ENCODE measurements around the gene NUP210L. TPM values are rescaled to one million over a fixed set of nuclear protein-coding genes. Genes with fewer than 3 reads are reported as not detected.

Gene NUP210L
- total and polyA plus RNA-seq, 2 of the 13 experiments (the other 11 are each of a cell fraction or from before 2014, with no cell fraction given), result not detected

- TF ChIP-seq FOXO4 (CRISPR knock-in tag; conservative IDR thresholded peaks at IDR 0.05), result 0 out of 2 replicates have a peak, but pooled peaks have one; percentile 56
- peak; percentile 32; the same call in 1 of the 2 replicates for TF ChIP-seq GATAD2A (CRISPR knock-in tag; IDR thresholded peaks at IDR 0.05)
- peak; percentile 19; the same call in 1 of the 2 replicates for TF ChIP-seq REPIN1 (CRISPR knock-in tag; IDR thresholded peaks at IDR 0.05; ENCODE audit: borderline replicate concordance, low read depth)
- TF ChIP-seq SAP130 (CRISPR knock-in tag; IDR thresholded peaks at IDR 0.05; ENCODE audit: low read depth), result peak; percentile 41; the same call in 1 of the 2 replicates
- TF ChIP-seq ZNF747 (CRISPR knock-in tag; IDR thresholded peaks at IDR 0.05; ENCODE audit: borderline replicate concordance), result no peak
- no peak for TF ChIP-seq NFIB (CRISPR knock-in tag; IDR thresholded peaks at IDR 0.05; ENCODE audit: borderline replicate concordance)
- TF ChIP-seq ZNF460 (CRISPR knock-in tag; IDR thresholded peaks at IDR 0.05; ENCODE audit: borderline replicate concordance), result peak; percentile 21; the same call in 1 of the 2 replicates
- peak; percentile 74 for TF ChIP-seq FOXA3 (CRISPR knock-in tag; IDR thresholded peaks at IDR 0.05)
- no peak for TF ChIP-seq SOX13 (IDR thresholded peaks at IDR 0.05)
- TF ChIP-seq SOX13 (CRISPR knock-in tag; conservative IDR thresholded peaks at IDR 0.05 in 1 of 2, IDR thresholded peaks at IDR 0.05 in 1 of 2), result peak in 1 of 2 experiments; percentile 25; a peak in 1 of 4 replicates
- no peak for TF ChIP-seq FOXA1 (IDR thresholded peaks at IDR 0.05)
- peak; percentile 77 for TF ChIP-seq FOXA1 (CRISPR knock-in tag; IDR thresholded peaks at IDR 0.05)
- no peak for TF ChIP-seq GABPB1 (CRISPR knock-in tag; IDR thresholded peaks at IDR 0.05)
- TF ChIP-seq TARDBP (CRISPR knock-in tag; IDR thresholded peaks at IDR 0.05), result 0 out of 2 replicates have a peak, but pooled peaks have one; percentile 21
- TF ChIP-seq ARID4A (CRISPR knock-in tag; IDR thresholded peaks at IDR 0.05; ENCODE audit: borderline replicate concordance), result peak; percentile 23; the same call in 1 of the 2 replicates
- peak; percentile 55; the same call in 1 of the 2 replicates for TF ChIP-seq PITX1 (CRISPR knock-in tag; IDR thresholded peaks at IDR 0.05)
- TF ChIP-seq ZBTB39 (CRISPR knock-in tag; IDR thresholded peaks at IDR 0.05), result peak; percentile 96; the same call in 1 of the 2 replicates
Measured at GRCh38 chr1:154178911-154179811, 24.3 kb upstream of the NUP210L start (continued).

All from HepG2 (cell line).